Measurements from ENCODE around the gene HAGH.

Gene HAGH

GRCh38 chr16:1786242-1787055, 40.2 kb downstream of the HAGH start:
- DNase-seq (ENCODE audit: low read depth), result no peak

GRCh38 chr16:1785846-1786170, 40.8 kb downstream of the HAGH start:
- no peak for DNase-seq (ENCODE audit: low read depth)

DNA sequence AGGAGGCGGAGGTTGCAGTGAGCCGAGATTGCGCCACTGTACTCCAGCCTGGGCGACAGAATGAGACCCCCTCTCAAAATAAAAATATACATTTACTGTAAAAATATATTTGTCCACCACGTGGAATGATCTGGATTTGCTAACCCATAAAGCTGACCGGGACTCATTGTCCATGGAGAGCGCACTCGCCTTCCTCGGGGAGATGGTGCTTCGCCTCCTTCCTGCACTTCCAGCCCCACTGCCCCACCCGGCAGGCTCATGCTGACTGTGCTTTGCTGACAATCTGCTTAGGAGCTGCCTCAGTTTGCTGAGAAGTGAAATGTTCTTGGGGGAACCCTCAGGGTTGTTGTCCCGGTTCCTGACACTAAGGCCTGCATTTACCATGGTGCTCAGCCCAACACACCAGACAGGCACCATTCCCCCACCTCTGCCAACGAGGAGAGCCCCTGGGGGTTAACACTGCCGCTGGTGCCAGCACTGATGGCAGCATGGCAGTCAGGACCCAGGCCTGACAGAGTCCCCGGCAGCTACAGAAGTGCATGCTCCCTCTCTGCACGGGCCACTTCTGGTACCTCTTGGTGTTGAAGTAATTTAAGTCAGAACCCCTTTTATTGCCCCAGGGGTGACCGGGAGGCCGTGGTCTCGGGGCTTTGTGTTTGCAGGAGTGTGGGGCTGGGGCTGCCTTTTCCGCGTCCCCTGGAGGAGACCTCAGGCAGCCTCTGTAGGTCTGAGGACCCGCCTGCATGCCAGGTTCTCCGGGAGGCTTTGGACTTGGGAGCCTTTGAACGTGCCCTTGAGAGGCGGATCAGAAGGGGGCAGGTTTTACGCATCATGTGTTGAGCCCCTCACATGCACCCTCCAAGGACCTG, 41.4 kb downstream of the HAGH start:
- no peak for DNase-seq (ENCODE audit: low read depth)

DNA sequence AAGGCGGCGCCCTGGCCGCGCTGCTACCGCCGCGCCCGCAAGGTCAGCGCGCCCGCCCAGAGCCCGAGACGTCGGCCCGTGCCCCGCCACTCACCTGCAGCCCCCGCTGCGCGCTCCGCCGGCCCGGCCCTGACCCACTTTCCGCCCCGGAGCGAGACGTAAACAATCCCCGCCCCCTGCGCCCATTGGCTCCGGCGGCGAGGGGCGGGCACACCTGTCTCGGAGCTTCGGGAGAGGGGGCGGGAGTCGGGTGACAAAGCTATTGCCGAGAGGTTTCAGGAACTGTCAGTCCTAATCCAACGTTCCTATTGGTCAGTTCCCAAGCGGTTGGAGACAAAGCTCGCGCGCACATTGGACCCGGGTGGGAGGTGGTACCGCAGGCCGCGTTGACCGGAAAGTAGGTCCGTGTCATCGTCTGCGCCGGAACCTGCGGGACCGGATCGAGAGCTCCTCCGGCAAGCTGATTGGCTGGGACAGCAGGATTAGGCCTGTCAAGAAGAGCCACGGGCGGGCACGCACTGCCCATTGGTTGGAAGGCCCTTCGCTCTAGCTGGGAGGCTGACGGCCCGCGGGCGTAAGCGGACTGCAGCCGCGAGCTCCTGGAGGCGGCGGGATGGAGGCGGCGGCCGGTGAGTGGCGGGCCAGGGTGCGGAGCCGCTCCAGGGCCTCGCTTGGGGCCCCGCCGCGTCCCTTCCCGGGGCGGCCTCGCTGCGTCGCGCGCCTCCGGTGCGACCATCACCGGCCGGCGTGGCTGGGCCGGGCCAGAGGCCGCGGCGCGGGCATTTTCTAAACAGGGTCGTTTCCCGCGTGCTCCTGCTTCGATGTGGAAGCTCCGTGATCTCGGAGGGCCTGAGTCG, 44.0 kb downstream of the HAGH start, which contains the start of the genes NUBP2 and SPSB3:
Gene NUBP2, plus strand, starts transcription at position 553 of the 857 bp plus-strand sequence. Its CDS starts 61 bp downstream, at position 614.
Gene SPSB3, minus strand, starts transcription at position 164 of the 857 bp plus-strand sequence. CDS start 1,088 bp downstream, outside the sequence.
- DNase-seq (ENCODE audit: low read depth), result peak; percentile 97

- peak; percentile 31 for DNase-seq (ENCODE audit: low read depth)
Measured at GRCh38 chr16:1781758-1782407, 44.7 kb downstream of the HAGH start.

DNA sequence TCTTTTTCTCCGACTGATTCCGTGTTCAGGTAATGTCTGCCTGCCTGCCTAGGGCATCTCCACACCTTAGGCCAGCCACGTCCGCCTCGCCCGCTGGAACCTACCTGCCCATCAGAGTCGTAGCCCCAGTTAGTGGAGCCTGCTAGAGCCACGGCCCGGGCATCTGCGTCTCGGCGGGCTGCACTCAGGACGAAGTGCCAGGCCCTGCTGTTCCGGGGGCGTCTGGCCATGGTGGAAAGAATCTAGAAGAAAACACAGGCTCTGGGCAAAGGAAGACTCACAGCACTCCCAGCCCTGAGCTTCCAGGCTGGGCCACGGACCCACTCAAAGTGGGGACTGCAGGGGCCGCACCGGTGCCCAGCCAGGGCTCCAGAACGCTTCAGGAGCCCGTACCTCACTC, 45.4 kb downstream of the HAGH start:
- DNase-seq (ENCODE audit: low read depth), result no peak

GRCh38 chr16:1780677-1781072, 46.0 kb downstream of the HAGH start:
- DNase-seq (ENCODE audit: low read depth), result no peak

DNA sequence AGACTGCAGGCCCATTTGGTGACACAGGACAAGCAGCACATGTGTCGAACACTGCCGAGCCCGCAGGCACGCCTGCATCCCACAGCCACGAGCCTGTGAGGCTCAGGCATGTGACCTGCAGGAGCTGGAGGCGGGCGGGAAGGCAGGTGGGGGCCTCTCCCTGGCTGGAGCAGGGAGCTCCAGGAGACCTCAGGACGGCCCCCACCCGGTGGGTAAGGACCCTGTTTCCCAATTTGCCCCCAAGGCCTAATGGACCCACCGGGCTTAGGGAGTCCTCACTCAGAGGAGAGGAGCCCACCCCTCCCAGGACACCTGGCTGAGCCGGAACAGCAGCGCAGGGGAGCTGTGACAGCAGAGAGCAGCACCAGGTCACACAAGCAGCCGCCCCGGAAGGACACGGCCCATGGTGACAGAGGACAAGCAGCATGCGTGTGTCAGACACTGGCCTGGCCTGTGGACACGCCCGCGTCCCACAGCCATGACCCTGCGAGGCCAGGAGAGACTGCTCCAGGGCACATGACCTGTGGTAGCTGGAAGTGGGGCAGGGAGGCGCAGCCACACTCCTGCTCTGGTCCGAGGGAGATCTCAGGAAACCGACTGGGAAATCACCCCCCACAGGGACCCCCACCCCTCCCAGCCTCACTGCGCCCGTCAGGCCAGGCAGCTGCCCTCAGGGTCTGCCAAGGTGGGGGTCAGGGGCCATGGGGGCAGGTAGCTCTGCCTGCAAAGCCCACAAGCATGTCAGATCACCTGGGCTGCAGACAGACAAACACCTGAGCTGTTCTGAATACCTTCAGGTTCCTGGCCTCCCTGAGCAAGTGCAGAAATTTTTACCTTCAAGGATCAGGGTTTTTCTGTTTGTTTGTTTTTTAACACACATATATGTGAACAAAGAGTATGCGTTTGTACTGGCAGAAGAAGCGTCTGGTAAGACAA, 46.6 kb downstream of the HAGH start:
- no peak for DNase-seq (ENCODE audit: low read depth)

- no peak for DNase-seq (ENCODE audit: low read depth)
Measured at GRCh38 chr16:1779234-1779701, 47.4 kb downstream of the HAGH start.

DNA sequence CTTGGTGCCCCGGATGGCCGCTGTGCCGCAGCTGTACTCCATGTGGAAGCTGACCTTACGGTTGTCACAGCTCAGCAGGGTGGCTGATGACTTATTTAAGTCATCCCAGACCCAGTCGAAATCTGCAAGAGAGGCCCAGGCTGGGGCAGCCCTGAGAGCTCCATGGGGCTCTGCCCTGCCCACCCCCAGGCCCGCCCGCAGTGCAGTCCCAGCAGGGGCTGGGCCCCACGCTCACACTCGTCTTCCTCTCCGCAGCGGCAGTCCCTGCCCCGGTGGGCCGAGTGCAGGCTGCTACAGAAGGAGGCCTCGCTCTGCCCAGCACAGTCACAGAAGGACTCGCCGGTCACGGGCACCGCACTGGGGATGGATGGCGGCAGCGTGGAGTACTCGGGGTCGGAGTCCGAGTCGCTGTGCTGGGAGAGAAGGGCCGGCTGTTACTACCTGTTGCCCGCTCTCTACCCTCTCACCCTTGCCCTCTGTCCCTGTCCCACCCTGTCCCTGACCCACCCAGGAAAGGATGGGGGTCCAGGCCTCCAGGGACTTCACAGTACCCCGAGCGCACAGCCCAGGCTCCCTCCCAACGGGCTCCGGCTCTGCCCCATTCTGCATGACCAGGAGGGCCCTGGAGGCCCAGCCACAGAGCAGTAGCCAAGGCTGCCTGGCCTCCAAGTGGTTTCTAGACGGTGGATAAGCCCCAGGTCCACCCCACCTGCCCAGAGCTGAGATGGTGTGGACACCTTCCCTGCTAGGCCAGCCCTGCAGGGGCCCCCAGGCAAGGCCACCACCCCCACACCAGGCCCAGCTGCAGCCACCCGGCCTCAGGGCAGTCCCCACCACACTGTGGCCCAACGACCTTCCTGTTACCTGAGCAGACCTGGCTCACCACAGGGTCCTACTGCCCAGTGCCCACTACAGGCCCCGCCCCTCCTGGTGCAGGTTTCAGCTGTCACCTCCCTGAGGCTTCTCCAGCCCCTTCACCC, 48.1 kb downstream of the HAGH start:
- no peak for DNase-seq (ENCODE audit: low read depth)

- no peak for DNase-seq (ENCODE audit: low read depth)
Measured at GRCh38 chr16:1777375-1778199, 49.0 kb downstream of the HAGH start.

DNA sequence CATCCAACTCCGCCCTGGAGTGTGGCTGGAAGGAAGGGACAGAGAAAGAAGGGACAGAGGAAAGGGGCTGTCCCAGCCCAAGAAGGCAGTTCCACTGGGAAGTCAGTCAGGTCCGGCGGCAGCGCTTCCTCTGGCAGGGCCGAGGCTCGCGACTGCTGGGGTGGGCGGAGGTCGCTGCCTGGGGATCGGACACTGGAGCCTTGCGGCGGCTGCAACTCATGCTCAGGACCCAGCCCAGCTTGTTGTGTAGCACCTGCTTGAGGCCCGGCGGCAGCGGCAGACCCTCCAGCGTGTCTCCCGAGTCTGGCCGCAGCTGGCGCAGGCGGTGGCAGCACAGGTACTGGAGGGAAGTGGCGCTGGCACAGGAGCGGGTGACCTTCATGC, 49.6 kb downstream of the HAGH start:
- no peak for DNase-seq (ENCODE audit: low read depth)

- DNase-seq (ENCODE audit: low read depth), result no peak
Measured at GRCh38 chr16:1776672-1776955, 50.0 kb downstream of the HAGH start.

- no peak for DNase-seq (ENCODE audit: low read depth)
Measured at GRCh38 chr16:1775846-1776671, 50.6 kb downstream of the HAGH start.

- no peak for DNase-seq (ENCODE audit: low read depth)
Measured at GRCh38 chr16:1775006-1775845, 51.4 kb downstream of the HAGH start.

DNA sequence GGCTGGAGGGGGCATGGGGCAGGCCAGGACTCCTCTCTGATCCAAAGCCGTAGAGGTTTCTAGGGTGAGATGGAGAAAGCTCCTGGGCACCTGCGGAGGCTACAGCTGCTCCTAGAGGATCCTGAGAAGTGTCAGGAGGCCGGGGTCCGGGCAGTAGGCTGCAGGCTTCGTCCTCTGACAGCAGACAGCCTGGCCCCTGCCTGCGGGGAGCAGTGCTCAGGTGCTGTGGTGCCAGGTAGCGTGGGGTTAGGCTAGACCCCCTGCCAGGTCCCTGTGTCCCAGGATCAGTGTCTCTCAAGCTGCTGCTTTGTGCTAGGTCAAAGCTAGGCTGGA, 52.2 kb downstream of the HAGH start:
- DNase-seq (ENCODE audit: low read depth), result no peak
